ENCODE results near the gene UBE2QL1.

Gene UBE2QL1

GRCh38 chr5:6541256-6542013 is 92.8 kb downstream of the UBE2QL1 start:
- DNase-seq: no peak

DNA sequence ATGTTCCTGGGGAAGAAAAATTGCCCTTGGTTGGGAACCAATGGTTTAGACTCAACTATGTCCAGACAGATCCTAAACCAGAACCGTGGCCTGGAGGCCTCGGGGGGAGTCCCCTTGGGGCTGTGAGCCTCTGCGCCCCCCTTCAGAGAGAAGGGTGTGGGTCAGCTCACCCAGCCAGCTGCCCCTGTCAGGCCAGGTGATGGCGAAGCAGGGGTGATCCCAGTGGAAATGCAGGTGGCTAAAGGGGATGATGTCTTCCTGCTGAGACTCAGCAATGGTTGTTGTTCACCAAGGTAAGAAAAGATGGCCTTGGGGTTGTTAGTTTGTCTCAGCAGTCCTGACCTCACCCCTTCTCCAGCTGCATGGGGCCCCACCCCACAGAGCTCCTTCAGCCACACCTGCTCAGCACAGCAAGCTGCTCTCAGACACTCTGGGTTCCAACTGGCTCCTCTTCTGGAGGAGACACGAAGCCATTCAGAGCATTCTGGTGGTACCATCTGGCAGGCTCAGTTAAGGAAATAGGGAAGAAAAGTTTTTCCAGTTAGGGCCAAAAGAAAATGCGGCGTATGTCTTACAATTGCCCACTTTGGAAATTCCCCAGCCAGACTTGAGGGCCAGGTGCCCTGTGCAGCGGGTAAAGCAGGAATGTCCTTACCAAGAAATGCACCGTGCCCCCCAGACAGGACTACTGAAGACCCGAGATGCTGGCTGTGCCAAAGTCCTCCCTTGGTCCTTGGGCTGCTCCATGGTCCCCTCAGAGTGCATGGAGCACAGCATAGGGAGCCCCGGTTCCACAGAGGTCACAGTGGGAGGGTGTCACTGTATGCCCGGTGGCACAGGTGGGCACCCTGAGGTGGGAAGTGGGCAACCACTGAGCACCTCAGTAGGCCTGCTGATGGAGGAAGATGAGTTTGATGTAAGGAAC is 94.0 kb downstream of the UBE2QL1 start:
- DNase-seq: no peak

DNA sequence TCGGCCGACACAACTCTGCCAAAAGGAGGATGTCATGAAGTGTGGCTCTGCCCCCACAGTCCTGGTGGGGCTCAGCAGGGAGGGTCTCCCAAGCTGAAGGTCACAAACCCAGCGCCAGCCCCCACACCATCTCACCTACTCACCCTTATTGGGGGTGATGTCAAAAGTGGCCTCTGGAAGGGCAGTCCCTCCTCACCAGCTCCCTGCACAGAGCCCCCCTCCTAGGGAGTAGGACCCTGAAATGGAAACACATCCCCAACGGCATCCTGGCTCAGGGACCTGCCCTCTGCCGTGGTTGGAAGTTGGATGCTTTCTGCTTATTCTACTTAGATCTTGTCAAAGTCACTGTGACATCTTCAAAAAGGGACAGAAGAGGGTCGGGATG is 94.7 kb downstream of the UBE2QL1 start:
- no peak for DNase-seq

DNA sequence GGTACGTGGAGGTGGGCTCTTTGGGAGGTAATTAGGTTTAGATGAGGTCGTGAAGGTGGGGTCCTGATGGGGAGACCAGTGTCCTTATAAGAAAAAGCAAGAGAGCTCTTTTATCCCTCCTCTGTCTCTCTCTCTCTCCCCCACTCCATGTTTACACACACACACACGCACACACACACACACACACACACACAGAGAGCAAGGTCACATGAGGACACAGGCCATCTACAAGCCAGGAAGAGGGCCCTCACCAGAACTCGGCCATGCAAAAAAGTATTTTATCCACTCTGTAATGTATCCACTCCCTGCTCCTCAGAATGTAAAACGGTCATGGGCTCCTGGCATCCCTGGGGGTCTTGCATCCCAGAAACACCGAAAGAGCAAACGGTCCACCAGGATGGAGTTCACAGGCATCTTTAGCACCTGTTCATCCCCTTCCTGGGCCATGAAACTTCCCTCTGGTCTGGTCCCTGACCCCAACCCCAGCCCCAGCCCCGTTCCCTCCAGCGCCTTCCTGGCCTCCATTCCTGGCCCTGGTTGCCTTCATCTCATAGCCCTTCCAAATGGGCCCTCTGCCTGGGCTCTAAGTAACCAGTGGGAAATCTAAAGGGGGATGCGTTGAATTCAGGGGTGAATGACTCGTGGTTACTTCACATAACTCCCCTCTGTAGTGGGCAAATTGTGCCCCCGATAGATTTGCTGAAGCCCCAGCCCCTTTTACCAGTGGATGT is 95.3 kb downstream of the UBE2QL1 start:
- no peak for DNase-seq
